Osteoblast (primary cell): Measurements from ENCODE around the gene CFAP141. TPM values are rescaled to one million over a fixed set of nuclear protein-coding genes. Genes with fewer than 3 reads are reported as not detected.
A peak's percentile ranks its signal among the peaks of the same experiment; 100 is the strongest.

Experiments
- DNase-seq: peaks from one replicate; pipeline ENCODE4 v3.0.0; 2011; ENCODE audit warnings: low spot score, mixed read lengths; ENCODE audit not compliant: insufficient read length; ENCODE audit errors: missing footprints
- H2AFZ ChIP-seq: 2 replicates; pipeline ENCODE4 v1.6.0; 2011; ENCODE audit warnings: mild to moderate bottlenecking, low read length
- H3K27ac ChIP-seq: 2 replicates; pipeline ENCODE4 v1.5.1; 2011; ENCODE audit warnings: mild to moderate bottlenecking, low read depth, low read length, moderate library complexity
- H3K27me3 ChIP-seq: 2 replicates; pipeline ENCODE4 v1.6.0; 2012; ENCODE audit warnings: mild to moderate bottlenecking, control low read depth, inconsistent platforms, low read length, moderate library complexity; ENCODE audit not compliant: insufficient read depth
- H3K36me3 ChIP-seq: 2 replicates; pipeline ENCODE4 v1.5.1; 2011; ENCODE audit warnings: mild to moderate bottlenecking, low read length, control low read depth, moderate library complexity; ENCODE audit not compliant: insufficient read depth
- H3K4me1 ChIP-seq: 2 replicates; pipeline ENCODE4 v1.5.1; 2011; ENCODE audit warnings: mild to moderate bottlenecking, low read length, control low read depth, moderate library complexity; ENCODE audit not compliant: insufficient read depth
- H3K4me2 ChIP-seq: 2 replicates; pipeline ENCODE4 v1.6.0; 2011; ENCODE audit warnings: mild to moderate bottlenecking, low read length; ENCODE audit not compliant: insufficient read depth
- H3K4me3 ChIP-seq: fragments of 200-600 bp; sonication (generic); 3 replicates; pipeline ENCODE4 v1.5.1; 2012; ENCODE audit warnings: mild to moderate bottlenecking, low read length, inconsistent platforms; ENCODE audit not compliant: insufficient read depth
- H3K79me2 ChIP-seq: 2 replicates; pipeline ENCODE4 v1.6.0; 2012; ENCODE audit warnings: mild to moderate bottlenecking, low read length, control low read depth, inconsistent platforms; ENCODE audit not compliant: insufficient read depth
- H3K9me3 ChIP-seq: 2 replicates; pipeline ENCODE4 v1.5.1; 2011; ENCODE audit warnings: low read depth, low read length, control low read depth
- H4K20me1 ChIP-seq: 2 replicates; pipeline ENCODE4 v1.6.0; 2012; ENCODE audit warnings: mild to moderate bottlenecking, low read length, control low read depth; ENCODE audit not compliant: insufficient read depth
- CTCF ChIP-seq: IDR thresholded peaks from 2 replicates; pipeline ENCODE4 v1.5.1; 2011; ENCODE audit warnings: mild to moderate bottlenecking, low read depth, low read length, moderate library complexity; ENCODE audit errors: extremely low read depth
- total RNA-seq: library from RNA; depleted of rRNA; stranded (reverse); fragments of >200 nt; gene quantifications from 2 replicates; pipeline ENCODE4 v1.2.3, GENCODE V29; 2012

CFAP141 gene
- total RNA-seq, 1 donor: not detected

GRCh38 chr1:154178911-154179811 lies 27.0 kb downstream of the CFAP141 start:
- TF ChIP-seq CTCF: no peak
- Histone ChIP-seq H3K4me3 (no peak overlapping the region), H3K27me3 (no peaks in the 10 kb centered on the region), H3K79me2 (peaks cover 86% of the 10 kb centered on the region), H2AFZ (no peak overlapping the region), H4K20me1 (peaks cover 79% of the 10 kb centered on the region), H3K4me1 (peaks cover 47% of the 10 kb centered on the region), H3K27ac (peak overlapping the region; percentile 19), H3K4me2 (peak overlapping the region; percentile 41), H3K36me3 (peaks cover 32% of the 10 kb centered on the region), H3K9me3 (no peaks in the 10 kb centered on the region)
- DNase-seq: no peak

DNA sequence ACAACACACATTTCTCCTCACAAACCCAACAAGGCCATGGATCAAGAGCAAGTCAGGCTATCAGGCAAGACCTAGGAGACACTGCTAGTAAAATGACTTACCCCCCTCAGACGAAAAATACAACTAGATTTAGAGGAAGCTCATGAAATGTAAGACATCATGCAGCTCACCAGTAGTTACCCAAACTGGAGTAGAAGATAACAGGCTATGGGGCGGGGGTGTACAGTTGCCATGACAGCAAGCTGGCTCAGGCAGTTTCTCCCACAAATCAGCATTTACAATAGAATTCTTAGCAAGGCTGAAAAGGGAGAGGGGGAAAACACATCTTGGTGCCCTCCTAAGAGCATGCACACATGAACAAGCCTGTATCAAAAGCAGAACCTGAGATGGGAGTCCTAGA lies 28.1 kb downstream of the CFAP141 start:
- Histone ChIP-seq H3K4me1 (peaks cover 43% of the 10 kb centered on the region), H2AFZ (no peak overlapping the region), H4K20me1 (peaks cover 80% of the 10 kb centered on the region), H3K36me3 (peaks cover 35% of the 10 kb centered on the region), H3K79me2 (peaks cover 96% of the 10 kb centered on the region), H3K27me3 (no peaks in the 10 kb centered on the region), H3K9me3 (no peaks in the 10 kb centered on the region), H3K27ac (peak overlapping the region; percentile 7), H3K4me3 (no peak overlapping the region), H3K4me2 (peak overlapping the region; percentile 21)
- no peak for TF ChIP-seq CTCF
- no peak for DNase-seq

GRCh38 chr1:154176337-154176736 lies 29.8 kb downstream of the CFAP141 start:
- peak overlapping the region; percentile 22 for H3K27ac ChIP-seq
- TF ChIP-seq CTCF: no peak
- peaks cover 36% of the 10 kb centered on the region for H3K4me1 ChIP-seq
- peaks cover 97% of the 10 kb centered on the region for H3K79me2 ChIP-seq
- H3K9me3 ChIP-seq: no peaks in the 10 kb centered on the region
- no peak overlapping the region for H3K4me2 ChIP-seq
- no peak overlapping the region for H2AFZ ChIP-seq
- H3K27me3 ChIP-seq: no peaks in the 10 kb centered on the region
- no peak overlapping the region for H3K4me3 ChIP-seq
- peaks cover 52% of the 10 kb centered on the region for H3K36me3 ChIP-seq
- DNase-seq: peak; percentile 77
- peaks cover 79% of the 10 kb centered on the region for H4K20me1 ChIP-seq

- no peak overlapping the region for H3K27ac ChIP-seq
- H4K20me1 ChIP-seq: peaks cover 75% of the 10 kb centered on the region
- H3K36me3 ChIP-seq: peaks cover 62% of the 10 kb centered on the region
Measured at GRCh38 chr1:154174654-154175053, 31.5 kb downstream of the CFAP141 start.

More at GRCh38 chr1:154174654-154175053, 31.5 kb downstream of the CFAP141 start:
- TF ChIP-seq CTCF: no peak
- DNase-seq: no peak
- no peaks in the 10 kb centered on the region for H3K27me3 ChIP-seq
- H3K79me2 ChIP-seq: peaks cover 97% of the 10 kb centered on the region
- no peak overlapping the region for H3K4me3 ChIP-seq
- no peak overlapping the region for H2AFZ ChIP-seq
- no peak overlapping the region for H3K4me2 ChIP-seq
- H3K4me1 ChIP-seq: peaks cover 27% of the 10 kb centered on the region
- no peaks in the 10 kb centered on the region for H3K9me3 ChIP-seq
